Mesothelial cell of epicardium (in vitro differentiated cells): ENCODE measurements around the gene USP3. TPM values are rescaled to one million over a fixed set of nuclear protein-coding genes. Genes with fewer than 3 reads are reported as not detected.

Source experiments
- DNase-seq, 2 experiments: peaks; one replicate each; pipeline ENCODE4 v3.0.0; 2021; ENCODE audit warnings: low spot score in 2 of 2; ENCODE audit not compliant: unreplicated experiment in 2 of 2
- H3K27ac Mint-ChIP-seq: 2 replicates; pipeline ENCODE4 v1.8.0; 2021; ENCODE audit warnings: mixed read lengths
- H3K27me3 Mint-ChIP-seq: 2 replicates; pipeline ENCODE4 v1.8.0; 2021; ENCODE audit warnings: low read depth, mixed read lengths
- H3K36me3 Mint-ChIP-seq: 2 replicates; pipeline ENCODE4 v1.8.0; 2021; ENCODE audit warnings: mixed read lengths
- H3K4me1 Mint-ChIP-seq: 2 replicates; pipeline ENCODE4 v1.8.0; 2021; ENCODE audit warnings: mixed read lengths
- H3K4me3 Mint-ChIP-seq: 2 replicates; pipeline ENCODE4 v1.8.0; 2021; ENCODE audit warnings: mild to moderate bottlenecking, moderate library complexity, mixed read lengths
- H3K9me3 Mint-ChIP-seq: 2 replicates; pipeline ENCODE4 v1.8.0; 2021; ENCODE audit warnings: mixed read lengths
- total RNA-seq: library from RNA; stranded (reverse); gene quantifications from 3 replicates; pipeline ENCODE4 v1.2.1, GENCODE V29; 2021
- TF ChIP-seq, protein P1 (sequence below): fragments of 200-600 bp; sonication (generic); IDR thresholded peaks from one replicate; pipeline ENCODE4 v1.5.0; 2021; ENCODE audit warnings: antibody characterized with exemption; ENCODE audit not compliant: unreplicated experiment

USP3 gene
- total RNA-seq, 1 donor from 2014 or later: 72.7 TPM

DNA sequence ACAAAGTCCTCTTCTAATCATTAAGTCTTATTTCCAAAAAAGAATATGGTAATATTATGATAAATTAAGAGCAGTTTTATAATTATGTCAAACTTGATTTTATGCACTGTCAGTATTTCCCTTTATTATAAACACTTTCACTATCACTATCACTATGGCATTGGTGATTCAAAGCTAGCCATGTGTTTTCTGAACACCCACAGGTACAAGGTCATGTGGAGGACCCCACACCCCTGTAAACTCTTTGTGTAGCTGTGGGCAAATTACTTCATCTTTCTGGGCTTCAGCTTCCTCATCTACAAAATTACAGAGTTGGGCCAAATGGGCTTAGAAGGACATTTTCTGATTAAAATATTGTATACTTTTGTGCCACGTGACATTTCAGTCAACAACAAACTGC lies 134.4 kb downstream of the USP3 start:
- Mint-ChIP-seq H3K4me1 (no peaks in the 10 kb centered on the region), H3K27ac (no peak overlapping the region)
- TF ChIP-seq, protein P1, sequence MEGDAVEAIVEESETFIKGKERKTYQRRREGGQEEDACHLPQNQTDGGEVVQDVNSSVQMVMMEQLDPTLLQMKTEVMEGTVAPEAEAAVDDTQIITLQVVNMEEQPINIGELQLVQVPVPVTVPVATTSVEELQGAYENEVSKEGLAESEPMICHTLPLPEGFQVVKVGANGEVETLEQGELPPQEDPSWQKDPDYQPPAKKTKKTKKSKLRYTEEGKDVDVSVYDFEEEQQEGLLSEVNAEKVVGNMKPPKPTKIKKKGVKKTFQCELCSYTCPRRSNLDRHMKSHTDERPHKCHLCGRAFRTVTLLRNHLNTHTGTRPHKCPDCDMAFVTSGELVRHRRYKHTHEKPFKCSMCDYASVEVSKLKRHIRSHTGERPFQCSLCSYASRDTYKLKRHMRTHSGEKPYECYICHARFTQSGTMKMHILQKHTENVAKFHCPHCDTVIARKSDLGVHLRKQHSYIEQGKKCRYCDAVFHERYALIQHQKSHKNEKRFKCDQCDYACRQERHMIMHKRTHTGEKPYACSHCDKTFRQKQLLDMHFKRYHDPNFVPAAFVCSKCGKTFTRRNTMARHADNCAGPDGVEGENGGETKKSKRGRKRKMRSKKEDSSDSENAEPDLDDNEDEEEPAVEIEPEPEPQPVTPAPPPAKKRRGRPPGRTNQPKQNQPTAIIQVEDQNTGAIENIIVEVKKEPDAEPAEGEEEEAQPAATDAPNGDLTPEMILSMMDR: no peak

DNA sequence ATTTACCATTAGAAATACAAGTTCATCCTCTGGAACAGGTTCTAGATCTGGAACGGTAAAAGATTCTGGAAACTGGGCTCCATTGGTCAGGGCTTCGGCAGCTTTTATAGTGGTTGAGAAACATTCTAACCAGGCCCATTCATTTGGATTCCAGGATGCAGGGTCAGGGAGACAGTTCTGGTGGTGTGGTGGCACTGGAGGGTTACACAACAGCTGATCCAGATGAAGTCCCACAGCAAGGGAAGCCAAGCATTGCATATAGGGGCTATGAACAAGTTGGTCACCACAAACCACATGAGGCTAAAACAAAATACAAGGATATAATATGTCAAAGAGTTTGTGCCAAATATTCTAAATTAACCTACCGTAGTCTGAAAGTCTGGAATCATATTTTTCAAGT lies 135.8 kb downstream of the USP3 start:
- Mint-ChIP-seq H3K27me3 (no peaks in the 10 kb centered on the region), H3K9me3 (no peaks in the 10 kb centered on the region), H3K27ac (no peak overlapping the region), H3K4me3 (no peak overlapping the region), H3K4me1 (no peaks in the 10 kb centered on the region), H3K36me3 (peaks cover 26% of the 10 kb centered on the region)
- DNase-seq: no peak
- TF ChIP-seq, protein P1: no peak

More for the DNA sequence above, 134.4 kb downstream of the USP3 start:
- Mint-ChIP-seq H3K4me3 (no peak overlapping the region), H3K27me3 (no peaks in the 10 kb centered on the region), H3K36me3 (peaks cover 31% of the 10 kb centered on the region), H3K9me3 (no peaks in the 10 kb centered on the region)
- no peak for DNase-seq

Other genes with a start within 250 kb of the USP3 start
- 19.7 to 22.0 TPM (median 21.9 TPM) in 3 replicates for gene APH1B, start 227.0 kb upstream of the USP3 start, total RNA-seq
- 1.0 to 1.6 TPM (median 1.3 TPM) in 3 replicates for gene CA12, start 122.7 kb upstream of the USP3 start, total RNA-seq
- gene FBXL22, start 92.8 kb downstream of the USP3 start, total RNA-seq: 0.20 to 0.63 TPM (median 0.55 TPM) in 3 replicates